Karpas-422 (cell line): Measurements from ENCODE around the gene DENND1C. TPM values are rescaled to one million over a fixed set of nuclear protein-coding genes. Genes with fewer than 3 reads are reported as not detected.

Experiments used
- DNase-seq: peaks from one replicate; pipeline ENCODE4 v3.0.0-alpha.2; 2015
- H2AFZ ChIP-seq: fragments of 200-600 bp; sonication (generic); 2 replicates; pipeline ENCODE4 v1.6.1; 2014; ENCODE audit warnings: antibody characterized with exemption, low read length, mixed read lengths
- H3K27ac ChIP-seq: fragments of 200-600 bp; sonication (generic); 2 replicates; pipeline ENCODE4 v1.5.1; 2014; ENCODE audit warnings: mild to moderate bottlenecking, low read length, moderate library complexity
- H3K27me3 ChIP-seq: fragments of 200-600 bp; sonication (generic); 2 replicates; pipeline ENCODE4 v1.6.1; 2014; ENCODE audit warnings: low read length, mixed read lengths
- H3K36me3 ChIP-seq: fragments of 200-600 bp; sonication (generic); 2 replicates; pipeline ENCODE4 v1.6.1; 2014; ENCODE audit warnings: low read length, mixed read lengths; ENCODE audit not compliant: insufficient read depth
- H3K4me1 ChIP-seq: fragments of 200-600 bp; sonication (generic); 2 replicates; pipeline ENCODE4 v1.6.1; 2014; ENCODE audit warnings: mild to moderate bottlenecking, low read length, mixed read lengths
- H3K4me2 ChIP-seq: fragments of 200-600 bp; sonication (generic); 2 replicates; pipeline ENCODE4 v1.6.1; 2014; ENCODE audit warnings: low read length, low read depth, mild to moderate bottlenecking; ENCODE audit not compliant: poor library complexity, severe bottlenecking
- H3K4me3 ChIP-seq: fragments of 200-600 bp; sonication (generic); 2 replicates; pipeline ENCODE4 v1.5.1; 2014; ENCODE audit warnings: mild to moderate bottlenecking, antibody characterized with exemption, low read length, mixed read lengths
- H3K79me2 ChIP-seq: fragments of 200-600 bp; sonication (generic); 2 replicates; pipeline ENCODE4 v1.6.1; 2014; ENCODE audit warnings: mild to moderate bottlenecking, low read length, mixed read lengths
- H3K9ac ChIP-seq: fragments of 200-600 bp; sonication (generic); 2 replicates; pipeline ENCODE4 v1.6.0; 2014; ENCODE audit warnings: low read length
- H3K9me2 ChIP-seq: fragments of 200-600 bp; sonication (generic), shearing (Covaris generic); replicated peaks from 2 replicates; pipeline ENCODE4 v1.6.0; 2014; ENCODE audit warnings: mild to moderate bottlenecking, low read length, moderate library complexity; ENCODE audit not compliant: insufficient read depth
- H3K9me3 ChIP-seq: fragments of 300-700, 200-600 bp; sonication (generic); 2 replicates; pipeline ENCODE4 v1.6.1; 2014; ENCODE audit warnings: low read length, mixed read lengths
- H4K20me1 ChIP-seq: fragments of 200-600 bp; sonication (generic); 2 replicates; pipeline ENCODE4 v1.6.1; 2014; ENCODE audit warnings: mild to moderate bottlenecking, antibody characterized with exemption, low read length, low read depth; ENCODE audit not compliant: insufficient read depth
- total RNA-seq: library from RNA; depleted of rRNA; stranded (reverse); fragments of >200 nt; shearing (Covaris generic); gene quantifications from 2 replicates; pipeline ENCODE4 v1.2.3, GENCODE V29; 2014; ENCODE audit warnings: low replicate concordance

Gene DENND1C
- total RNA-seq, 1 experiment from 2014 or later, result 19.2 TPM

GRCh38 chr19:6457958-6458694 is 23.5 kb downstream of the DENND1C start:
- Histone ChIP-seq H3K9me2 (no peaks in the 10 kb centered on the region), H3K27ac (peak overlapping the region; percentile 73), H4K20me1 (no peaks in the 10 kb centered on the region), H3K4me2 (peak overlapping the region; percentile 84), H3K79me2 (peaks cover 10% of the 10 kb centered on the region), H3K9ac (peak overlapping the region; percentile 77), H2AFZ (peak overlapping the region; percentile 56), H3K27me3 (no peaks in the 10 kb centered on the region), H3K9me3 (peaks cover 11% of the 10 kb centered on the region; the same call in 1 of the 2 replicates), H3K36me3 (peaks cover 27% of the 10 kb centered on the region), H3K4me1 (peaks cover 26% of the 10 kb centered on the region), H3K4me3 (peak overlapping the region; percentile 91)
- peak; percentile 85 for DNase-seq

- H3K9ac ChIP-seq, result no peak overlapping the region
Measured at GRCh38 chr19:6455924-6456323, 25.7 kb downstream of the DENND1C start.

GRCh38 chr19:6453951-6454565 is 27.5 kb downstream of the DENND1C start:
- Histone ChIP-seq H3K36me3 (peaks cover 31% of the 10 kb centered on the region), H3K4me3 (no peak overlapping the region), H3K79me2 (peaks cover 6% of the 10 kb centered on the region), H3K9me2 (no peaks in the 10 kb centered on the region), H3K27me3 (no peaks in the 10 kb centered on the region), H3K9ac (no peak overlapping the region), H2AFZ (no peak overlapping the region), H3K9me3 (peaks cover 11% of the 10 kb centered on the region; the same call in 1 of the 2 replicates), H4K20me1 (no peaks in the 10 kb centered on the region), H3K27ac (no peak overlapping the region), H3K4me2 (no peak overlapping the region), H3K4me1 (peaks cover 17% of the 10 kb centered on the region)
- no peak for DNase-seq

More at GRCh38 chr19:6455924-6456323, 25.7 kb downstream of the DENND1C start:
- Histone ChIP-seq H3K9me2 (no peaks in the 10 kb centered on the region), H3K4me1 (peaks cover 26% of the 10 kb centered on the region), H2AFZ (no peak overlapping the region), H3K27ac (no peak overlapping the region), H3K36me3 (peaks cover 31% of the 10 kb centered on the region), H3K79me2 (peaks cover 10% of the 10 kb centered on the region), H3K4me3 (no peak overlapping the region), H3K9me3 (peaks cover 11% of the 10 kb centered on the region; the same call in 1 of the 2 replicates), H3K27me3 (no peaks in the 10 kb centered on the region), H3K4me2 (no peak overlapping the region), H4K20me1 (no peaks in the 10 kb centered on the region)
- no peak for DNase-seq

- H3K9me2 ChIP-seq, result no peaks in the 10 kb centered on the region
- no peak overlapping the region for H2AFZ ChIP-seq
- peaks cover 11% of the 10 kb centered on the region; the same call in 1 of the 2 replicates for H3K9me3 ChIP-seq
Measured at GRCh38 chr19:6452899-6453298, 28.7 kb downstream of the DENND1C start.

GRCh38 chr19:6452223-6452614 is 29.4 kb downstream of the DENND1C start:
- no peak overlapping the region for H2AFZ ChIP-seq
- no peaks in the 10 kb centered on the region for H3K79me2 ChIP-seq
- H3K4me3 ChIP-seq, result no peak overlapping the region
- H3K9me2 ChIP-seq, result no peaks in the 10 kb centered on the region
- H3K4me1 ChIP-seq, result no peaks in the 10 kb centered on the region
- no peaks in the 10 kb centered on the region for H4K20me1 ChIP-seq
- H3K36me3 ChIP-seq, result peaks cover 28% of the 10 kb centered on the region
- H3K9me3 ChIP-seq, result peaks cover 11% of the 10 kb centered on the region; the same call in 1 of the 2 replicates
- DNase-seq, result no peak
- H3K27ac ChIP-seq, result no peak overlapping the region
- H3K4me2 ChIP-seq, result no peak overlapping the region
- H3K9ac ChIP-seq, result no peak overlapping the region
- H3K27me3 ChIP-seq, result no peaks in the 10 kb centered on the region

More at GRCh38 chr19:6452899-6453298, 28.7 kb downstream of the DENND1C start:
- peaks cover 6% of the 10 kb centered on the region for H3K4me1 ChIP-seq
- no peak overlapping the region for H3K27ac ChIP-seq
- no peaks in the 10 kb centered on the region for H3K27me3 ChIP-seq
- no peaks in the 10 kb centered on the region for H3K79me2 ChIP-seq
- no peak overlapping the region for H3K9ac ChIP-seq
- no peak overlapping the region for H3K4me2 ChIP-seq
- H3K4me3 ChIP-seq, result no peak overlapping the region
- H4K20me1 ChIP-seq, result no peaks in the 10 kb centered on the region
- no peak for DNase-seq
- H3K36me3 ChIP-seq, result peaks cover 31% of the 10 kb centered on the region

GRCh38 chr19:6451583-6452222 is 29.9 kb downstream of the DENND1C start:
- Histone ChIP-seq H2AFZ (no peak overlapping the region), H3K4me1 (no peaks in the 10 kb centered on the region), H3K36me3 (peaks cover 26% of the 10 kb centered on the region), H3K4me3 (no peak overlapping the region), H3K9me2 (no peaks in the 10 kb centered on the region), H3K79me2 (no peaks in the 10 kb centered on the region), H3K27me3 (no peaks in the 10 kb centered on the region), H3K9ac (no peak overlapping the region), H3K9me3 (peaks cover 11% of the 10 kb centered on the region; the same call in 1 of the 2 replicates), H4K20me1 (no peaks in the 10 kb centered on the region), H3K27ac (no peak overlapping the region), H3K4me2 (no peak overlapping the region)
- DNase-seq, result no peak

- Histone ChIP-seq H3K27me3 (no peaks in the 10 kb centered on the region), H3K4me1 (no peaks in the 10 kb centered on the region), H2AFZ (no peak overlapping the region), H3K4me3 (no peak overlapping the region), H3K79me2 (no peaks in the 10 kb centered on the region), H3K9me2 (no peaks in the 10 kb centered on the region), H3K4me2 (no peak overlapping the region), H3K27ac (no peak overlapping the region), H4K20me1 (no peaks in the 10 kb centered on the region), H3K36me3 (peaks cover 23% of the 10 kb centered on the region), H3K9me3 (peaks cover 11% of the 10 kb centered on the region; the same call in 1 of the 2 replicates), H3K9ac (no peak overlapping the region)
- no peak for DNase-seq
Measured at GRCh38 chr19:6450166-6450565, 31.4 kb downstream of the DENND1C start.

GRCh38 chr19:6448045-6448444 is 33.5 kb downstream of the DENND1C start:
- no peak for DNase-seq
- Histone ChIP-seq H3K4me3 (no peak overlapping the region), H3K9me2 (no peaks in the 10 kb centered on the region), H3K9ac (no peak overlapping the region), H3K79me2 (no peaks in the 10 kb centered on the region), H3K27ac (no peak overlapping the region), H2AFZ (no peak overlapping the region), H3K4me2 (no peak overlapping the region), H3K27me3 (no peaks in the 10 kb centered on the region), H3K4me1 (no peaks in the 10 kb centered on the region), H3K9me3 (no peaks in the 10 kb centered on the region), H4K20me1 (no peaks in the 10 kb centered on the region), H3K36me3 (0 out of 2 replicates have a peak, but pooled peaks cover 4% of the 10 kb centered on the region)
